Stimulated activated CD8-positive, alpha-beta memory T cell treated with anti-CD3 and anti-CD28 coated beads, Interleukin-7, amount 100 ng/mL, for 4 hours (primary cell): ENCODE measurements around the gene PDCL2.
"Not testable (repeated sequence)": the region's sequence is repeated elsewhere in the genome, so short reads cannot be mapped to it uniquely, and the experiment has no call there.

Source experiments
- DNase-seq, 2 donors: peaks; one replicate each; pipeline ENCODE4 v3.0.0-alpha.2; 2020; ENCODE audit warnings: low read depth in 2 of 2

Gene PDCL2

DNA sequence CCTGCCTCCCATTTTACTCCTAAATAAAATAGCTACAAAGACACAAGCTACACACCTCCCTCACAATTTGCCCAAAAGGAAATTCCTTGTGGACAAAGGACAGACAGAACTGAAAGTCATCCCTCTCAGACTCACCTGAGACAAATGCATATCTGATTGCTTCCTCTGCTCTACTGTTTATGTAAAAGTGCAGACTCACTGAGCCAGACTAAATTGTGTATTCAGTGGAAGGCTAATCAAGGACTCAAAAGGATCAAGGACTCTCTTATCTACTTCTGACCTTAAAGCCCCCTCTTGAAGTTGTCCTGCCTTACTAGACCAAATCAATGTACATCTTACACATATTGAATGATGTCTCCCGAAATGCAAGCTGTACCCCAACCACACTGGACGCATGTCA, 3.9 kb downstream of the PDCL2 start:
- DNase-seq, result no peak

DNA sequence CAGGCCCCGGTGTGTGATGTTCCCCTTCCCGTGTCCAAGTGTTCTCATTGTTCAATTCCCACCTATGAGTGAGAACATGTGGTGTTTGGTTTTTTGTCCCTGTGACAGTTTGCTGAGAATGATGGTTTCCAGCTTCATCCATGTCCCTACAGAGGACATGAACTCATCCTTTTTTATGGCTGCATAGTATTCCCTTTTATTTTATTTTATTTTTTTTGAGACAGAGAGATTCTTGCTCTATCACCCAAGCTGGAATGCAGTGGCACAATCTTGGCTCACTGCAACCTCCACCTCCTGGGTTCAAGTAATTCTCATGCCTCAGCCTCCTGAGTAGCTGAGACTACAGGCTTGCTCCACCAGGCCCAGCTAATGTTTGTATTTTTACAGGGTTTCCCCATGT, 9.3 kb downstream of the PDCL2 start:
- DNase-seq, result not testable (repeated sequence)

DNA sequence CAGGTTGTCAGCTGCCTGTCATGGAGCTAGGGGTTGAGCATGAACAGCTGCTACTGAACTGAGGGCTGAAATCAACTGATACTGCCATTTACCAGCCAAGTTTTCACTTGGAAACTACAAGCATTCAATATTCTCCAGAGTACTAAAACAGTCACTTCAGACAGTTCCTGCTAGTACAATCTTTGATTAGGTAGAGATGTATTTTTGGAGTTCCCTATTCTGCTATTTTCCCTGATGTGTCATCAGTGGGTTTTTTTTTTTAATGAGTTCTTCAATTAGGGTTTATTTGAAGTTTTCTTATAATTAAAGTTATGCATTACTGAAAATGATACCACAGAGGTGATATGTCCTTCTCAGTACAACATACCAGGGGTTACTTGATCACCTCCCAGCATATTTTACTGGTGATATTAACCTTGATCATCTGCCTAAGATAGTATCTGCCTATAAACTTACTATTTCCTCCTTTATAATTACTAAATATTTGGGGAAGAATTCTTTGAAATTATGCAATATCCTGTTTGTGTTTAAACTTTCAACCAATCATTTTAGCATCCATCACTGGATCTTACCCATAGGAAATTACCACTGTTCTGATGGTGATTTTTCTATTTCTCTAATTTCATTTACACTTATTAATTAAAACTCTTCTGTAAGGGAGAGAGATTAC, 13.6 kb downstream of the PDCL2 start:
- DNase-seq, result no peak

DNA sequence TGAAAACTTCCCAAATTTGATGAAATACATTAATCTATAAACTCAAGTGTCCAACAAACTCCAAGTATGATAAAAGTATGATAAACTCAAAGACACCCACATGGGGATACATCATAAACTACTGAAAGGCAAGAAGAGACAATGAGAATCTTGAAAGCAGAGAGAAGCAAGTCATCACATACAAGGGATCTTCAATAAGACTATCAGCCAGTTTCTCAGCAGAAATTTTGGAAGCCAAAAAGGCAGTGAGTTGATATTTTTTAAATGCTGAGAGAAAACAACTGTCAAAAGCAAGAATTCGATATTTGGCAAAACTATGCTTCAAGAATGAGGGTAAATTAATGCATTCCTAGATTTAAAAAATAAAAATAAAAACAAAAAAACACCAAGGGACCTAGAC, 16.5 kb downstream of the PDCL2 start:
- DNase-seq, result no peak

DNA sequence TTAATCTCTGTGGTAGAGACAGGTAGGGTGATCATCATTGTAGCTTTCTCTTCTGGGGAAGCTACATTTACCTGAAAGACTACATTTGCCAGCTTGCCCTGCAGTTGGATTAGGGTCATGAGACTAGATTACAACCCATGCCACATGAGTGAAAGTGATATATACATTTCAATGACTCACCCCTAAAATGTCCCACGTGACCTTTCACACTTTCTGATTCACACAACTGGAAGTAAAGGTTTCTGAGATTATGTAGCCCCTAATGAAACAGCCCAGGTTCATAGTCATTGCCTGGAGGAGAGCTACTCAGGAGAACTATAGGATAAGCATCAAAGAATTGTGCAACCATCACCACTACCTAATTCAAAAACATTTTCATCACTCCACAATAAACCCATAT, 17.8 kb downstream of the PDCL2 start:
- no peak for DNase-seq

DNA sequence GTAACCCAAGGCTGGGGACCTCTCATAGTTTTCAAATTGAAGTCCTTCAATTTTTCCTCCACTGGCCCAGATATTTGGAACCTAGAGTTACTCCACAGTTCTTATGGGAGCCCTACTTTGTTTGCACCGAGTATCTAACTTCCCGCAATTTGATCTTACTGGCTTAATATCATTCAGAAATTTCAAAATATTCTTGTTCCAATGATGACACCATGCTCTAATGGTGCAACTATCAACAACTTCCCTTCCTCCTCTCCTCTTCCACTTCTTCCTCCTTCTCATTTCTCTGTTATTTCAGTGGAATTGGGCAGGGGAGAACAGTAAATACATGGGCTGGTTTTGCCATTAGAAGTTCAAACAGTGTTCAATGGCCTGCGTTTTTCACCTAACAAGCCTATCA, 20.2 kb downstream of the PDCL2 start:
- DNase-seq, result no peak

DNA sequence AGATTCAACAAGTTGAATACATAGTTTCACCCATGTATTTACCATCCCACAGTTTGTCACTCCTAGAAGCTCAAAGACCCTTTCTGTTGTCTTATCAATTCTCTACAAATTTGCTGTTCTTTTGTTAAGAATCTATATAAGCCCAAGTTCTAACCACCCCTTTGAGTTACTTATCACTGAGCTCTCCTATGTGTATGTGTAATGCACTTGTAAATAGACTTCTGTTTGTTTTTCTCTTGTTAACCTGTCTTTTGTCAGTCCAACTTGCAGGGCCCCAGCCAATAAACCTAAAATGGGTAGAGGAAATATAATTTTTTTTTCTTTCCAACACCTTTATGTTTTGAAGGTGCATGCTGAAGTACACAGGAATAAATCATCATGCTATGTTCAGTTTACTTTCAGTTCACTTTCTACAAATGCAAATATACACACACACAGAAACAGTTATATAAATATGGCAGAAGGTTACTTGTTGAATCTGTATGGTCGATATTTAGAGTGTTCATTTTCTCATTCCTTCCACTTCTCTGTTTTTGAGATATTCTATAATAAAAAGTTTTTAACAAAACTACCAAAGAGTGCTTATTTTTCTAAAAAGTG, 23.0 kb downstream of the PDCL2 start:
- DNase-seq, result no peak

DNA sequence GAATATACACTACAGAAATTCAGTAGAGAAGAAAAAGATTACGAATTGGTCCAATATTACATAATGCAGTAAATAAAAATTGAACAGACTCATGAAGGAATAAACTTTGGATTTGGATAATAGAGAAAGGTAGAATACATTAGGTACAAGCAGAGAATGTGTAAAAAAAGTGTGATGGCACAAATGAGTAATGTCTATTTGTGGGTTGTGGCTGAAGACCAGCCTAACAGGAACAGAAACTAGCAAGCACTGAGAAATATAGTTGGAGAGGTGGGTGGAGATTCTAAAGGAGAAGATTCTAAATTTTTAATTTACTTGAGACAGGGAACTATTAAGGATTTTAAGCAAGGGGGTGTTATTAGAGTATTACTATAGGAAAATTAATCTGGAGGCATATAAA, 30.2 kb downstream of the PDCL2 start:
- no peak for DNase-seq

DNA sequence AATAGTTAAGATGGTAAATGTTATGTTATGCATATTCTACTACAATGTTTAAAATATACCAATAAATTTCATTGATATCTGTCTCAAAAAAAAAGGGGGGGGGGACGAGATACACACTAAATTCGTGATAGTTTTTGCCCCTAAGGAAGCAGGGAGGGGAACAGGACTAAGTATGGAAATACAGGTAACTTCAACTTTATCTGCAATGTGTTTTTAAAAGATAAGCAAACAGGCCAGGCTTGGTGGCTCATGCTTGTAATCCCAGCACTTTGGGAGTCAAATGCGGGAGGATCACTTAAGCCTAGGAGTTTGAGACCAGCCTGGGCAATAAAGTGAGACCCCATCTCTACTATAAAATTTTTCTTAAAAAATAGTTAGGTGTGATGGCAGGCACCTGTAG, 31.9 kb downstream of the PDCL2 start:
- DNase-seq, result no peak

DNA sequence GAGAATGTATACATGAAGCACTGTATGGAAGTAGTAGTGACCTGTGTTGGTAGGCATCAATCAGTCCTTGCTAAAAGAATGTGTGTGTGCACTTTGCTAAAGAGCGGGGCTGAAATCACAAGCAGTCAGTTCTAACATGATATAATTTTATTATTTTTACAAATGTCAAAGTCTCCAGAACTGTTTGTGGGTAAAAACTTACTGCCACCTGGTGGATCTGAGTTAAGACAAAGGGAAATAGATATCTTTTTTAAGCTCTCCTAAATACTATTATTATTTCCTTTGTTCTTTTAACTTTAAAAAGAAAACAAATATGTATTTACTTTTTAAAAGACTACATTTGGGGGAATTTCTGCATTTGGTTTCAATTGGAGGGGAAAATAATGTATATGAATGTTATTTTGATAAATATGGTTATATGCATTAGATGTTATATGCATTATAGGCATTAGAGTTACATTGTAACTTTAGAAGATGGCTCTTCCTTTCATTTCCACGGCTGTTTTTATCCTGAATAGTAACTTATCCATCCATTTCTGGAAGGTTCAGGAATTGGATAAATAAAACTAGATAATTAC, 37.5 kb downstream of the PDCL2 start:
- no peak for DNase-seq

DNA sequence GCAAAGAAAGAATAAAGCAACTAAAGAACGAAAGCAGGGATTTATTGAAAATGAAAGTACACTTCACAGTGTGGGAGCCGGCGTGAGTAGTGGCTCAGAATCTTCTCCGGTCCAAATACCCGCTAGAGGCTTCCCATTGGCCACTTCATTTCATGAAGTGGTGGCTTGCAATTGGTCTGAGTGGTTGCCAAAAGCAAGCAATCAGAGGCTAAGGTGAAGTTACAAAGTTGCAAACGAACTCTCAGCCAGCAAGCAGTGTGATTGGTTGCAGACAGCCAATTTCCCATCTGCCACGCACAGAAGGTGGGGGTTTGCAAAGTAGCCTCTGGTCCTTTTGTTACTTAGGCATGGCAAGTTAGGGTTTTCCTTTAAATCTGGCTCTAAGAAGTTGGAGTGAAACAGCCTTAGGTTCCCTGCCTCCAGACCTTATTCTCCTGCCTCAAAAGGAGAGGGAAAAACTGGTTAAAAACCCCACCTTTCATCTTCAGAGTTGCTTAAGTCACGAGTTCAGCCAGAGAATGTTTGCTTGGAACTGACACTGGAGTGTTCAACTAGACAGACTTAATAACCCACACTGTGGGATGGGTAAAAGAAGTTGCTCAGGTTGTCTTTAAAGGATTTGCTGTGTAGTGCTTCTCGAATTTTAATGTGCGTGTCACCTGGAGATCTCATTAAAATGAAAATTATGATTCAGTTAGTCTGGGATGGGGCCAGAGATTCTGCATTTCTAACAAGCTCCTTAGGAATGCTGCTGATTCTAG, 38.4 kb downstream of the PDCL2 start:
- no peak for DNase-seq

DNA sequence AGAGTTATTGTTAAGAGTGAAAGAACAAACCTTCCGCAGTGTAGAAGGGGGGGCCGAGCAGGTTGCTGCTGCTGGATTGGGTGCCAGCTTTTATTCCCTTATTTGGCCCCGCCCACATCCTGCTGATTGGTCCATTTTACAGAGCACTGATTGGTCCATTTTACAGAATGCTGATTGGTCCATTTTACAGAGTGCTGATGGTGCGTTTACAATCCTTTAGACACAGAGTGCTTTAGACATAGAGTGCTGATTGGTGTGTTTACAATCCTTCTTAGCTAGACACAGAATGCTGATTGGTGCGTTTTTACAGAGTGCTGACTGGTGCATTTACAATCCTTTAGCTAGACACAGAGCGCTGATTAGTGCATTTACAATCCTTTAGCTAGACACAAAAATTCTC, 40.1 kb downstream of the PDCL2 start:
- DNase-seq, result not testable (repeated sequence)

DNA sequence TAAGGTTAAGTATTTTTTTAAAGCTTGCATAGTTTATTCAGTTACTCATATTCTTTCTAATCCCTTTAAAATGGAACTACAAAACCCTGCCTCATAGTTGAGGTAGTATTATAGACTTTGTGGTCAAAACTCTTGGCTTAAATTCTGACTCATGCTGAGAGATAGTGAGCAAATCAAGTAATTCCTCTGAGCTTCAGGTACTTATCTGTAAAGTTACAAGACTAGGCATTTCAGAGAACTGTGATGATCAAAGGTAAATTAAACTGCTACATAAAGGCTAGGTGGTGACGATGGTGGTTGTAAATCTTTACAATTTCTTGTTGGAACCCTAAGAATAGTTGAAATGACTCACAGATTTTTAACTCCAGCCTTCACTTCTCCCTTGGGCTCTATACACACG, 42.2 kb downstream of the PDCL2 start:
- no peak for DNase-seq

DNA sequence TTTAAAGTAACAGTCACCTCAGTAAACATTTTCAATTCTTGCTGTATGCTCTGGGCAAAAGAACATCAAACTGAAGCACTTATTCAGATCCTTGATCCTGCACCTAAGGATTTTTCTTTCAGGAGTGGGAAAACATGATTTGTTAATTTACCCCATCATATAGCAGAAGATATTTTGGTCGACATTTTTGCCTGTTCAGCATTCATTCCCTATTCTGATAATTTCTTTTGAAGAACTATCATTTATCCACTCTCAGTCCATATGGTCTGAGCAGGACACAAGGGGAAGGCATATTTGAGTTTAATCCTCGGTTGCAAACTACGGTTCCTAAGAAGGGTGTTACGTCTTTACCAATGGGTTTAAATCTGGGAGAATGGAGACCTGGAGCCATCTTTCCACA, 44.1 kb downstream of the PDCL2 start:
- no peak for DNase-seq

DNA sequence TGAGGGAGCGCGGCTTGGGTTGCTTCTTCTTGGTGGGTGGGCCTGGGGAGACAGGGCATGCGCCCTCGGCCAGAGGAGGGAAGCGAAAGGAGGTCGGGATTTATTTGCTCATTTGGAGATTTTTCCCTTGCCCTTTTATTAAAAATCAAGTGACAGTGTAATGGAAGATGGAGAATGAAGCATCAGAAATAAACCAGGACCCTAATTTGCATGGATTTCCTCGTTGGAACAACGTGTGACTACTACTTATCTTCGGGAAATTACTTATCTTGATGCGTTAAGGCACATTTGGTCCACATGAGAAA, 44.6 kb downstream of the PDCL2 start:
- DNase-seq, result no peak

DNA sequence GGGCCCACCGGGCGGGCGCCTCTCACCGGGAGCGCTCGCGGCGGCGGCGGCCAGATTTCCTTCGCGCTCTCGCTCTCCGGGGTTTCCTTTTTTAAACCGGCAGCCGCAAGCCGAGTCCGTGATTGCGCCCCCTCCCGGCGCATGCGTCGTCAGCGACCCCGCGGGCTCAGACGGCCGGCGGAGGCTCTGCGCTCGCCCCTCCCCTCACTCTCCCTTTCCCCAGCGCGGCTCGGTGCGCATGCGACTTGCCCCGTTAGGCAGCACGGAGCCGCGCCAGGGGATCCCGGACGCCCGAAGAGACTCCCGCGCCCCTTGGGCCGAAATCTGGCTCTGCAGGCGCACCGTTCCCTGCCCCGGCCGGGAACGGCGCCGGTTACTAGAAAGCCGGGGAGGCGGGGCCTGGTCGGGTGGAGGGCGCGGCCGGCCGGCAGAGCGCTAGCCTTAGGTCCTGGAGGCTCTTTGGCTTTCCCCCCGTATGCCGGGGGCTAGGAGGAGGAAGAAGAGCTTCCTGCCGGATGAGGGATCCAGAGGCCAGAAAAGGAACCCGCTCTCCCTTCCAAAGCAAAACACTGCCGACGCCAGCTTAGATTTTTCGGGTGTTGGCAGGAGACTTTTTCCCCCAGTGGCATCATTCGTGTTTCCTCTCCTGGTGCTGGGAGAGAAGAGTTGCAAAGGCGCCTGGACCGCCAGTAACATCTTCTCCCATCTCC, 45.1 kb downstream of the PDCL2 start, which contains the start of gene CLOCK:
CLOCK (minus strand) TSS at position 154 of the 710 bp plus-strand sequence. CDS start 64,124 bp downstream, outside the sequence.
- peak; percentile 65 to 78 for DNase-seq

DNA sequence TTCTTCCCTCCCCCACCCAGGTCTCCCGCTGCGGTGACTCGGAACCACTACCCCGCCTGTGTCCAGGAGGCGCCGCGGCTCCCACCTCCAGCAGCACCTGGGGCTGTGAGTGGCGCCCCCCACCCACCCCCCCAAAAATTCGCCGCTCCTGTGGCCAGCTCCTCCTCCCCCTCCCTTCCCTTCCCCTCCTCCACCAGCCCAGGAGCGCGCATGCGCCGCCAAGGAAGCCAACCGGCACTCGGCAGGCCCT, 45.6 kb downstream of the PDCL2 start:
- no peak for DNase-seq

DNA sequence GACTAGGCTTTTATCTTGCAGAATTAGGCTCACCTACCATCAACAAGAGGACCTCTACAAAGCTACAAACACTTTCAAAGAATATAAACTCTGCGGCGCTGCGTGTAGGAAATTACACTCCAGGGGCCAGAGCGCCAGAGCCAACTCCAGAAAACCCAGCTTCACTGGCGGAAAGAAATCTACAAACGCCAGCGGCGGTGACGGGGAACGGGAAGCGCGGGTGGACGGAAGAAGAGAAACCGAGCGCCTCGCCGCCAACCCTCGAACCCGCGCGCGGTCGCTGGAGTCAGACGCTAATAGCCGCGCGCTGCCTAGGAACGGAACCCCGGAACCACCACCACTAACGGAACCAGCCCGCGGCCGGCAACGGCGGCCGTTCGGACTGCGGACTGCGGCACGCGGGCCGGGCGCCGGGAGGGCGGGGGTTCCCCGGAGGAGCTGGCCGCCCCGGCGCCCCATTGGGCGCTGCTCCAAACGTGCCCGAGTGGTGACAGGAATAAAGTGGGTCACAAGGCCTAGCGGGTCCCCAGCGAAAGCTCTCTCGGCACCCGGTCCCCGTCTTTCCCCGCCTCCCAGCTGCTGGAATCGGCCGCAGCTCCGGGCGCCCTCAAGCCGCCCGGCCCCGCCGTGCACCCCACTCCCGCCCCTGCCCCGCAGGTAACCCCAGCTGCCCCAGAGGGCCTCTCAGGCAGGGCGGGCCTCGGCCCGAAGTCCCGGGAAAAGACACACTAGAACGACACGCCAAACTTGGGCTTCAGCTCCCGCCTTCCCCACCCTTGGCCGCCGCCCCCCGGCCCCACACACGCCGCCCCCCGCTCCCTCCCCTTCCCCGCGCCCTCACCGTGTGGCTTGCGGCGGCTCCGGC, 46.2 kb downstream of the PDCL2 start:
- peak; percentile 26 to 53 for DNase-seq

DNA sequence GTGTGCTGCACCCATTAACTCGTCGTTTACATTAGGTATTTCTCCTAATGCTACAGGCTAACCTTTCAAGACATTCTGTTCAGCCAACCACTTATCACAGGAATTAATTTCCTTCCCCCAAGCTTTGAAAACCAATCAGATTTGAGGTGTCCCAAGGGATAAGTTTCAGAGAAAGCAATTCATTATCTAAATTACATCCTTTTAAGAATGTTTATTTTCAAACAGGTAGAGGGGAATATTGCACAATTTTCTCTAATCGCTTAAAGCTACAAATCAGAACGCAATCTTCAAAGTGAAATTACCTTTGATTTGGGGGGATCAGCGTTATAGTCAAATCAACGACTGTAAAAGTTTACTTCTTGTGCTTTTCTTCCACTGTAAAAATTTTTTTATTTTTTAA, 46.9 kb downstream of the PDCL2 start:
- no peak for DNase-seq

DNA sequence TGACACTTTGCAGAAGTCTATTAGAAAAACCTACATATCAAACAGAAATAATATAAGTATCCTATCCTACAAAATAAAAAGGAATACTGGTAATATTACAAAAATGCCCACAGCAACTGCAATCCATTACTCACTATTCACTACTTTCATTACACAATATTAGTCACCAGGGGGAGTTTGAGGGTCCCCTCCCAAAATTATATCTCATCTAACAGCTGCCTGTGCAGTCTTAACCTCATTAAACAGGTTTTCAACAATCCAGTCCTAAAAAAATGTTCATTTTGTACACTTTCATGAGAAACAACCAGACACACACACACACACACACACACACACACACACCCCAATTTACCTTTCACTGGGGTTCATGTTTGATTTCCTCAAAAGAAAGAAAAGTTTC, 48.2 kb downstream of the PDCL2 start:
- no peak for DNase-seq

DNA sequence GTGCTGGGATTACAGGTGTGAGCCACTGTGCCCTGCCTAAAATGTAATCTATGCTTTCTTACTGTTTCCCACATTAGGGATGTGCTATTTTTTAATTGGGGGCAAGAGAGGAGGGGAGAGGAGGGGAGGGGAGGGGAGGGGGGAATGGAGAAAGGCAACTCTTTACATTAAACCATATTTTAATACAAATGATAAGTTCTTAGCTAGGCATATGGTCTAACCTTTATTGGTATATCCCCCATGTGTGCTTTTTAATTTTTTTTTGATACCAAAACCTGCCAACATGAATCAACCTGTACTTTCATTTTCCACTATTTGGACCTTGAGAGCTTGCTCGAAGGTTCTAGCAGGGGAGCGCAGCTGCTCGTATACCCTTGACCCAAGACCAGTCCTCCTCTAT, 51.8 kb downstream of the PDCL2 start:
- DNase-seq, result no peak

DNA sequence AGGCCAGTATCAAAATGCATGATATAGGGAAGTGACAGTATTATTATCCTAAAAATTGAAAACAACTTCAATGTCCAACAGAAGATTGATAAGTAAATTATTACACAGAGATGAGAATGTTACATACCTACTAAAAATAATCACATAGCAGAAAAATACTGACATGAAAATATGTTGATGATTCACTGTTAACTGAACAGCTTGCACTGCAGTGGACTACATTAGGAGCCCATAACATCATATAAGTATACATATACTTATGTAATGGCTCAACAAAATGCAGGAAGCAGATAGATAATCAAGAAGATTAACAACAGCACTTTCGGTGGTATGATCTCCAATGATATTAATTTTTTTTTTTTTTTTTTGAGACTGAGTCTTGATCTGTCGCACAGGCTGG, 52.4 kb downstream of the PDCL2 start:
- DNase-seq, result no peak
